Activated T-helper 1 cell treated with Interleukin-2 at 50 U/mL for 16 hours (primary cell): ENCODE results near the gene PKD2L2.
"Not testable (repeated sequence)": the region's sequence is repeated elsewhere in the genome, so short reads cannot be mapped to it uniquely, and the experiment has no call there.

Source experiments
- DNase-seq: peaks from one replicate; pipeline ENCODE4 v3.0.0-alpha.2; 2020; ENCODE audit warnings: low read depth

Gene PKD2L2

DNA sequence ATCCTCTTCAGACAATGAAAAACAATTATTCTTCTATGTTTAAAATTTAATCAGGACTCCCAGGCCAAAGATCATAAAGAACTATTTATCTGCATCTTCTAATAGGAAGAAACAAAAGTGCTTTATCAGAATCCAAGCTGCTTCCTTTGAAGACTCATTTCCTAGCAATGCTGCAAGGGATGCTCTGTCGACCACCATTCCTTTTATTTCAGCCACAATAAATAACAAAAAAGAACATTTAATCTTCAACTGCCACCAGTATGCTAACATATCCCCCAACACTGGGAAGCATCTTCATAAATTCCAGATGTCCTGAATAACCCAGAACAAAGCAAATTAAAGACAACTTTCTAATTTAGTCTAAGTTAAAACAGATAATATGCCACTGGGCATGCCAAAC lies 68.7 kb downstream of the PKD2L2 start:
- DNase-seq, result no peak

DNA sequence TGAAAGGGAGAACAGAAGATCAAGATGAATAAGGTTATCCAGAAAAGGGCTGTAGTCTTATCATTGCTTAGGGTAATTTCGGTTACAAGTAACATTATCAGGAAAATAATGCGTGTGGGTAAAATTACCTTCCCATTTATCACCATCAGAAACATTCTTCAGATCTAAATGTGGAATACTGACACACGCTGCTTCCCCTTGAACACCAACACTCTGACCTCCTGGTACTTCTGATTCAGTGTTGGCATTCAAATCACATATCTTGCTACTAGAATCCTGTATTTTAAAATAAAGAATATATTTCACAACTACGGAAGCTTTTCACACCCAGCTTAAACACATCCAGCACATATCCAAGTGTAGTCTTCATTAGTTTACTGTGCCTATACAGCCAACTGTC lies 70.2 kb downstream of the PKD2L2 start:
- DNase-seq, result no peak

DNA sequence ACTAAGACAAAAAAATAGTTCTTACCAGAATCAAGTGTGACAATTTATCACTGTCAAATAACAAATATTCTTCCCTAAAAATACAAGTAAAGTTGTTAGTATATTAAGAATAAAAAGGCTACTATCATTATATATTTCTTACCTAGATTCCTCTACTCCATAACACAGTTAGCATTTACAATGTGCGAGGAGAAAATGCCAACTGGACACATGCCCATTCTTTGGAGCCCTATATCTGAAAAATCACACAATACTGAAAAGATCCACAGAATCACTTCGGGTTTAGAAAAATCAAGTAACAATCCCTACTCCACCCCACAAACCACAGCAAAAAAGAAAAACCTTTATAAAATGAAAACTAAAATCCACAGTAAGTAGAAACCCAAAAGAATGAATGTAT lies 70.9 kb downstream of the PKD2L2 start:
- no peak for DNase-seq

DNA sequence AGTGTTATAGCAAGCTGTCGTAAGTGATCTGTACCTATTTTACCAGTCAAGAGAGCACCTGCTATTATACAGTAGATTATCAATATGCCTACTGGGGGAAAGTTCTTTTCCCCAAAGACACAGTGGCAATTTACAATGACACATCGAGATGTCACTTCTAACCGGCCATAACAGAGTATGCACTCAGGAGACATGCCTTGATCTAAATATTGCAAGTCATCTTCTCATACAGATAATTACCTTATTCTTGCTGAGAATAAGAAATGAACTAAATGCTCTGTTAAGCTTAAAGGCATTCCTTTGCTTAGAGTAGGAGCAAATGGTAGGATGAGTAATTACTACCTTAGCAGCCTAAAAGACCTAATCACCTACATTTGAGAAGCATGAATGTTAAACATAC lies 71.6 kb downstream of the PKD2L2 start:
- no peak for DNase-seq

DNA sequence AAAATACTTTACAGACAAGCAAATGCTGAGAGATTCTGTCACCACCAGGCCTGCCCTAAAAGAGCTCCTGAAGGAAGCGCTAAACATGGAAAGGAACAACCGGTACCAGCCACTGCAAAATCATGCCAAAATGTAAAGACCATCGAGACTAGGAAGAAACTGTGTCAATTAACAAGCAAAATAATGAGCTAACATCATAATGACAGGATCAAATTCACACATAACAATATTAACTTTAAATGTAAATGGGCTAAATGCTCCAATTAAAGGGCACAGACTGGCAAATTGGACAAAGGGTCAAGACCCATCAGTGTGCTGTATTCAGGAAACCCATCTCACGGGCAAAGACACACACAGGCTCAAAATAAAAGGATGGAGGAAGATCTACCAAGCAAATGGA lies 81.1 kb downstream of the PKD2L2 start:
- not testable (repeated sequence) for DNase-seq

DNA sequence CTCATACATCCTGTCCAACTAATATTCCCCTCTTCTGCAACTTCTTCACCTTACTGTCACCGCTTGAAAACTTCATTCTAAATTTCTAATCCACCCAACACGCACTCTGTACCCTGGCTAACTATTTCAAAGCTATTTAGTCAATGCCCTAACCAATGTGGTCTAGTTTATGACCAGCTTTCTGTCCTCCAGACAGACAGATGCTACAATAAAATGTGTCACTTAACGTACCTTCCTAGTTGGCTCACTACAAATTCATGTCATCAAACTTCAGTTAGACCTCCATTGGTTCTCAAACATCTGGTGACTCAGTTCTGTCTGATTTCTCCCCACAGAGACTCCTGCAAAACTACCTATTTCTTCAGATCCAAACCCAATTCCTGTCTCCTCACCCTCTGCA lies 86.0 kb downstream of the PKD2L2 start:
- no peak for DNase-seq

DNA sequence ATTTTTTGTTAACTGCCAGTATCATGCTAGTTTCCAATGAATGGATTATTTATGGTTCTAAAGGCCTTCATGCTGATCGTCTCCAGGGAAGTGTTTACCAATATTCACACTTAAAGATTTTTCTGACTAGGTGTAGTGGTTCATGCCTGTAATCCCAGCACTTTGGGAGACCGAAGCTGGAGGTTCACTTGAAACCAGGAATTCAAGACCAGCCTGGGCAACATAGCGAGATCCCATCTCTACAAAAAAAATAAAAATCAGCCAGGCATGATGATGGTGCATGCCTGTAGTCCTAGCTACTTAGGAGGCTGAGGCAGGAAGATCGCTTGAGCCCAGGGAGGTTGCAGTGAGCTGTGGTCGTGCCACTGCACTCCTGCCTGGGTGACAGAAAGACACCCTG lies 100.2 kb downstream of the PKD2L2 start:
- no peak for DNase-seq
